AG08395 (cell line): Measurements from ENCODE around the gene SRI.

Experiments
- DNase-seq: peaks from one replicate; pipeline ENCODE4 v3.0.0; 2012; ENCODE audit warnings: mixed read lengths, low spot score

The SRI gene

GRCh38 chr7:88224601-88225275 is 4.9 kb upstream of the SRI start:
- DNase-seq: peak; percentile 40

GRCh38 chr7:88223265-88223664 is 3.4 kb upstream of the SRI start:
- no peak for DNase-seq

GRCh38 chr7:88218836-88219605 is 817 bp downstream of the SRI start:
- DNase-seq: peak; percentile 48

GRCh38 chr7:88218429-88218745 is 1.5 kb downstream of the SRI start:
- no peak for DNase-seq

GRCh38 chr7:88217675-88218428 is 2.0 kb downstream of the SRI start:
- no peak for DNase-seq

GRCh38 chr7:88216276-88216675 is 3.6 kb downstream of the SRI start:
- no peak for DNase-seq

GRCh38 chr7:88215295-88215694 is 4.5 kb downstream of the SRI start:
- DNase-seq: no peak

GRCh38 chr7:88214456-88214855 is 5.4 kb downstream of the SRI start:
- no peak for DNase-seq

GRCh38 chr7:88212918-88213317 is 6.9 kb downstream of the SRI start:
- no peak for DNase-seq

GRCh38 chr7:88208521-88208920 is 11.3 kb downstream of the SRI start:
- DNase-seq: no peak

- no peak for DNase-seq
These were observed 13.6 kb downstream of the SRI start for GRCh38 chr7:88206254-88206653.

GRCh38 chr7:88205179-88205578 is 14.7 kb downstream of the SRI start:
- no peak for DNase-seq

- DNase-seq: no peak
These were observed 15.2 kb downstream of the SRI start for GRCh38 chr7:88204525-88205110.

- no peak for DNase-seq
These were observed 16.4 kb downstream of the SRI start for GRCh38 chr7:88203401-88203800.

- no peak for DNase-seq
These were observed 17.0 kb downstream of the SRI start for GRCh38 chr7:88202799-88203198.

- DNase-seq: no peak
These were observed 17.6 kb downstream of the SRI start for GRCh38 chr7:88202278-88202677.

- no peak for DNase-seq
These were observed 18.5 kb downstream of the SRI start for GRCh38 chr7:88201305-88201704.

- no peak for DNase-seq
These were observed 19.0 kb downstream of the SRI start for GRCh38 chr7:88200789-88201188.

GRCh38 chr7:88200261-88200660 is 19.6 kb downstream of the SRI start:
- no peak for DNase-seq

- DNase-seq: no peak
These were observed 27.9 kb downstream of the SRI start for GRCh38 chr7:88191911-88192310.

GRCh38 chr7:88185650-88186049 is 34.2 kb downstream of the SRI start:
- DNase-seq: no peak

- DNase-seq: peak; percentile 5
These were observed 35.0 kb downstream of the SRI start for GRCh38 chr7:88184848-88185304.

- no peak for DNase-seq
These were observed 36.8 kb downstream of the SRI start for GRCh38 chr7:88183051-88183450.
